ENCODE data around the gene RAD51B. TPM values are rescaled to one million over a fixed set of nuclear protein-coding genes. Genes with fewer than 3 reads are reported as not detected.

The RAD51B gene
- total and polyA plus RNA-seq, 9 donors, result 21.6 to 70.1 (median 35.1) TPM

- no peaks in the 10 kb centered on the region for H3K27me3 ChIP-seq
- intact Hi-C loops (cut with DNase I), result loop anchor here in 1 of 4 donors (10.0 kb wide), 2 partner anchors 90 to 280 kb away; no protein-coding TSS in a partner anchor
- no peak for TF ChIP-seq EP300 (IDR thresholded peaks at IDR 0.05)
- H3K4me3 ChIP-seq, result no peak overlapping the region
- H3K9me3 ChIP-seq, result no peaks in the 10 kb centered on the region
- peak overlapping the region in 1 of 2 donors; percentile 2 for H3K27ac ChIP-seq
- WGBS, 3 donors, result 77 to 84% (median 79%) methylated on average over 3 of the region's 3 CpGs
- H3K36me3 ChIP-seq, result no peaks in the 10 kb centered on the region
- peaks cover 12% of the 10 kb centered on the region for H3K4me1 ChIP-seq (ENCODE audit: insufficient read depth)
- DNase-seq, result no peak
Observed at GRCh38 chr14:68235011-68235410, 415.4 kb downstream of the RAD51B start.

- H3K4me3 ChIP-seq, result no peak overlapping the region
- H3K27me3 ChIP-seq, result no peaks in the 10 kb centered on the region
- intact Hi-C loops (cut with DNase I), result loop anchor here in 1 of 4 donors (10.0 kb wide), 2 partner anchors 92 to 282 kb away; no protein-coding TSS in a partner anchor
- TF ChIP-seq, protein P1, sequence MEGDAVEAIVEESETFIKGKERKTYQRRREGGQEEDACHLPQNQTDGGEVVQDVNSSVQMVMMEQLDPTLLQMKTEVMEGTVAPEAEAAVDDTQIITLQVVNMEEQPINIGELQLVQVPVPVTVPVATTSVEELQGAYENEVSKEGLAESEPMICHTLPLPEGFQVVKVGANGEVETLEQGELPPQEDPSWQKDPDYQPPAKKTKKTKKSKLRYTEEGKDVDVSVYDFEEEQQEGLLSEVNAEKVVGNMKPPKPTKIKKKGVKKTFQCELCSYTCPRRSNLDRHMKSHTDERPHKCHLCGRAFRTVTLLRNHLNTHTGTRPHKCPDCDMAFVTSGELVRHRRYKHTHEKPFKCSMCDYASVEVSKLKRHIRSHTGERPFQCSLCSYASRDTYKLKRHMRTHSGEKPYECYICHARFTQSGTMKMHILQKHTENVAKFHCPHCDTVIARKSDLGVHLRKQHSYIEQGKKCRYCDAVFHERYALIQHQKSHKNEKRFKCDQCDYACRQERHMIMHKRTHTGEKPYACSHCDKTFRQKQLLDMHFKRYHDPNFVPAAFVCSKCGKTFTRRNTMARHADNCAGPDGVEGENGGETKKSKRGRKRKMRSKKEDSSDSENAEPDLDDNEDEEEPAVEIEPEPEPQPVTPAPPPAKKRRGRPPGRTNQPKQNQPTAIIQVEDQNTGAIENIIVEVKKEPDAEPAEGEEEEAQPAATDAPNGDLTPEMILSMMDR (IDR thresholded peaks at IDR 0.05), result no peak
- TF ChIP-seq POLR2A (IDR thresholded peaks at IDR 0.05), result no peak
- TF ChIP-seq EP300 (IDR thresholded peaks at IDR 0.05), result no peak
- no peak for DNase-seq
- no peaks in the 10 kb centered on the region for H3K9me3 ChIP-seq
- 14 to 25% (median 16%) methylated on average over 1 of the region's 1 CpG for WGBS, 3 donors
- H3K27ac ChIP-seq, result peak overlapping the region; percentile 18 to 22
- H3K4me1 ChIP-seq (ENCODE audit: insufficient read depth), result peaks cover 10% of the 10 kb centered on the region
- no peaks in the 10 kb centered on the region for H3K36me3 ChIP-seq
Observed at GRCh38 chr14:68236582-68237458, 417.2 kb downstream of the RAD51B start.

- TF ChIP-seq, protein P1 (IDR thresholded peaks at IDR 0.05), result no peak
- TF ChIP-seq POLR2A (IDR thresholded peaks at IDR 0.05) (no peak), EP300 (IDR thresholded peaks at IDR 0.05) (no peak)
- Histone ChIP-seq H3K4me3 (no peak overlapping the region), H3K27ac (peak overlapping the region in 1 of 2 donors; percentile 63), H3K27me3 (no peaks in the 10 kb centered on the region), H3K36me3 (no peaks in the 10 kb centered on the region), H3K9me3 (no peaks in the 10 kb centered on the region), H3K4me1 (ENCODE audit: insufficient read depth) (peaks cover 9% of the 10 kb centered on the region)
- no peak for DNase-seq
- 97 to 100% (median 97%) methylated on average over 1 of the region's 1 CpG for WGBS, 3 donors
- intact Hi-C loops (cut with DNase I), result loop anchor here in 1 of 4 donors (10.0 kb wide), 2 partner anchors 94 to 284 kb away; no protein-coding TSS in a partner anchor
Observed at GRCh38 chr14:68238551-68238950, 419.0 kb downstream of the RAD51B start.

DNA sequence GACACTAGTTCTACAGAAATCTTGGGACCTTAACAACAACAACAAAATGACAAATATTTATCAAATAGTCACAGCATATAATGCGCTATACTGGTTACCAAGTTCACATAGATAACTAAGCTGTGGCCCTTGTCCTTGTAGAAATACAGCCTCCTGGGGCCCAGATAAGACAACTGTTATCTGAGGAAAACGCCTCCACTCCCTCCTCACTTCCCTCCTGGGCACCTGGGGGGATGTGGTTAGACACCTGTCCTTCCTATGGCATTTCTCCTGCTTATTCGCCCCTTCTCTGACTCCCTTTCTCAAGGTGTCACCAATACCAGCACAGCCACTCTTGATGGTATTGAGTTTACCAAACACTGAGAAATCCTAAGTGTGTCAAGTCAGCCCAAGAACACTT lies 419.4 kb downstream of the RAD51B start:
- intact Hi-C loops (cut with DNase I), result loop anchor here in 1 of 4 donors (10.0 kb wide), 2 partner anchors 94 to 284 kb away; no protein-coding TSS in a partner anchor
- peak overlapping the region in 1 of 2 donors; percentile 63 for H3K27ac ChIP-seq
- TF ChIP-seq EP300 (IDR thresholded peaks at IDR 0.05), result no peak
- TF ChIP-seq POLR2A (IDR thresholded peaks at IDR 0.05), result no peak
- H3K4me1 ChIP-seq (ENCODE audit: insufficient read depth), result peaks cover 9% of the 10 kb centered on the region
- DNase-seq, result no peak
- H3K9me3 ChIP-seq, result no peaks in the 10 kb centered on the region
- 96 to 97% (median 97%) methylated on average over 3 of the region's 3 CpGs for WGBS, 3 donors
- no peaks in the 10 kb centered on the region for H3K36me3 ChIP-seq
- H3K27me3 ChIP-seq, result no peaks in the 10 kb centered on the region
- no peak overlapping the region for H3K4me3 ChIP-seq

GRCh38 chr14:68239988-68240771 lies 420.6 kb downstream of the RAD51B start:
- Histone ChIP-seq H3K36me3 (no peaks in the 10 kb centered on the region), H3K4me3 (no peak overlapping the region), H3K9me3 (no peaks in the 10 kb centered on the region), H3K4me1 (ENCODE audit: insufficient read depth) (peaks cover 12% of the 10 kb centered on the region), H3K27me3 (no peaks in the 10 kb centered on the region), H3K27ac (peak overlapping the region in 1 of 2 donors; percentile 63)
- no peak for TF ChIP-seq EP300 (IDR thresholded peaks at IDR 0.05)
- TF ChIP-seq POLR2A (IDR thresholded peaks at IDR 0.05), result no peak
- TF ChIP-seq, protein P1 (IDR thresholded peaks at IDR 0.05), result no peak
- no peak for DNase-seq
- 55 to 62% (median 58%) methylated on average over 9 of the region's 9 CpGs for WGBS, 3 donors
- intact Hi-C loops (cut with DNase I), result loop anchor here (10.0 kb wide), 6 partner anchors 95 to 575 kb away; no protein-coding TSS in a partner anchor

Measured in ovary (tissue), 9 donors.